GM18520 (cell line): Measurements from ENCODE around the gene CARD10.

Experiments used
- ATAC-seq: cut with Tn5 transposase; IDR thresholded peaks from one replicate; pipeline ENCODE4 v1.9.1; 2021; ENCODE audit not compliant: unreplicated experiment

CARD10 gene

DNA sequence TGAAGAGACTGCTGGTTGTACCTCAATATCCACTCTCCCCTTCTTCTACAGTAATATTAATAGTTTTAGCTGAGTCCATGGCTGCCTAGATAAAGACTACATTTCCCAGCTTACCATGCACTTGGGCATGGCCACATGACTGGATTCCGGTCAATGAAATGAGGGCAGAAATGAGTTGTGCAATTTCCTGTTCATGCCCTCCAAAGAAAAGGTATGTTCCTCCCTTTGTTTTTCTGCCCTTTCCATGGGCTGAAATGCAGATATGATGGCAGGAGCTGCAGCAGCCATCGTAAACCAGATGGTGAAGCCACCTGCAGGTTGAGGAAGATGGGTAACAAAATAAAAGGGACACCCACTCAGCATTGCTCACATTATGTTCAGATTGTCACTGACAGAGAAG lies 76.7 kb downstream of the CARD10 start:
- ATAC-seq: no peak

- ATAC-seq: no peak
These were observed 77.1 kb downstream of the CARD10 start for GRCh38 chr22:37442135-37442534.

GRCh38 chr22:37440875-37441274 lies 78.3 kb downstream of the CARD10 start:
- ATAC-seq: no peak
